Myocyte (in vitro differentiated cells): Measurements from ENCODE around the gene LRP8. TPM values are rescaled to one million over a fixed set of nuclear protein-coding genes. Genes with fewer than 3 reads are reported as not detected.
"Not testable (repeated sequence)": the region's sequence is repeated elsewhere in the genome, so short reads cannot be mapped to it uniquely, and the experiment has no call there.

Experiments used
- DNase-seq: peaks from one replicate; pipeline ENCODE4 v3.0.0-alpha.2; 2012; ENCODE audit warnings: low read depth
- total RNA-seq: library from RNA; depleted of rRNA; stranded (reverse); fragments of >200 nt; gene quantifications from 2 replicates; pipeline ENCODE4 v1.2.3, GENCODE V29; 2014

The LRP8 gene
- total RNA-seq, 1 donor from 2014 or later = 38.0 TPM

DNA sequence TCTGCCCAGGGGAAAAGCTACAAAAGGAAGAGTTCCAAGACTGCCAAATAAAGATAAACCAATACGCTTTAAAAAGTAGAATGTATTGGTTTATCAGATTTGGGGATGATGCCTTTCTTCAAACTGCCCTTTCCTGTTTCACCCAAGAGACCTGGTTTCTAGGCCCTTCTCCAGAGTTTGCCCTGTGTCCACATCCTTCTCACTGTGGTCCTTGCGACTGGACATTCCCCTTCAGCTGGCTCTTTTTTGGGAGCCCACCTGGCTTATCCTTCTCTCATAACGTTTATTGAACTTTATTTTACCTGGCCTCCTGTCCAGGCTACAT is 106.9 kb downstream of the LRP8 start:
- no peak for DNase-seq

DNA sequence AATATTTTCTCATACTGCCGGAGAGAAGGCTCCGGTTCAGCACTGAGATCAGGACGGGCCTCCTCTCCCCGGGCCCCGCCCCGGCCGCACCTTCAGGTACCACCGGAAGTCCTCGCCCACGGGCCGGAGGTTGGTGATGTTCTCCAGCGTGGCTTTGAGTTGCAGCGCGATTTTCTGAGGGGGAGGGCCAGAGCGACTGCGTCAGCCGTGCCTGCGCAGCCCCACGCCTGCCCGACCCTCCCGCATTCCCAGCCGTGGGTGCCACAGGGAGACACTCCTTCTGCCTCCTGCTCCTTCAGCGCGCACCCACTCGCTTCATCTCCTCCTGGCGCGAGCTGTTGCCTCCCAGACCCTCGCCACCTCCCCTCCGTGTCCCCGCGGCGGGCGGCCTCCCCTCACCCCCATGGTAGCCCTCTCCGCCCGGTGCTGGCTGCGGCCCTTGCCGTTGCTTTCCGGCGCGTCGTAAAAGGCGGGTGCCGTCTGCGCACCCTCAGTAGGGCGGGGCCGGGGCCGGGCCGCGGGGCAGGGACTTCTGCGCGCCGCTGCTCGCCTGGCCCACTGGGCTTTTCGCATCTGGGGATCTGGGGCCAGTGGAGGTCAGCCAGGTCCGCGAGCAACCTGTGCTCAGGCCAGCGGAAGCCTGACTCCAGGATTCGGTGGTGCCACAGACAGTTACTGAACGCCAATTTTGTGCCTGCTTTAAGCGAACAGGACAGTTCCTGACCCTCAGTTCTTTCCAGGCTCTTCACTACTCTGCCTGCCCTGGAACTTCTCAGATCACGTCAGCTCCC is 107.5 kb downstream of the LRP8 start, which contains the start of gene CZIB:
Gene CZIB, minus strand, starts transcription at position 464 of the 791 bp plus-strand sequence. Its CDS starts 59 bp downstream, at position 405.
- DNase-seq = peak; percentile 93

DNA sequence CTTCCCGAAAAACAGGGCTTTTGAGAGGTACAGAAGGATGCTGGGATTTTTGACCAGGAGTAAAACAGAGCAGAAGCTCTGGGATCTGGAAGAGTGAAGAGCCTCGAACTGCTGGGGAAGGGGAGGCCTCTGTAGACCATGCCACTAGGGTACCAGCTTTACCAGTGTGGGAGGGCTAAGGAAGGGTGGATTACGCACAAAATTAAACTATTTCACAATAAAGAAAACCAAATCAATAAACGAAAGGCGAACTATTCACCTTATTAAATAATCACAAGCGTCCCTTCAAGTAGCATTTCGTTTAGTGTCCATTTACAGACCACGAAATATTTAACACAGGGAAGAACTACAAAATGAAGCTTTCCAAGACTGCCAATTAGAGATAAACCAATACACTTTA is 108.2 kb downstream of the LRP8 start:
- no peak for DNase-seq

DNA sequence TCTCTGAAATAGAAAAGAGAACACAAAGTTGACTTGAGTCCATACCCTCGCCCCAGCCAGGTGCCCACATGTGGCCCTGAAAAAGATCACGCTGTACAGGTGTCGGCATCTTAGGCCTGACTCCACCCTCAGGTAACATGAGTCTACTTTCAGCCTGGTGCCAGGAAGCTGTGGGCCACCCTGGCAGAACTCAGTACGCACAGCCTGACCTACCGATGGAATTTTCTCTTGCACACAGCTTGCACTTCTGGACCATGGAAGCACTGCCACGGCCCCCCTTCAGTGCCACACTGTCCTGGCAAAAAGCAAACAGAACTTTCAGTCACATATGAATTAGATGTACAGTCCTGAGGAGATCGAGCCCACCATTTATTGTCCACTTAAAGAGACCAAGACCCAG is 109.7 kb downstream of the LRP8 start:
- DNase-seq = no peak

DNA sequence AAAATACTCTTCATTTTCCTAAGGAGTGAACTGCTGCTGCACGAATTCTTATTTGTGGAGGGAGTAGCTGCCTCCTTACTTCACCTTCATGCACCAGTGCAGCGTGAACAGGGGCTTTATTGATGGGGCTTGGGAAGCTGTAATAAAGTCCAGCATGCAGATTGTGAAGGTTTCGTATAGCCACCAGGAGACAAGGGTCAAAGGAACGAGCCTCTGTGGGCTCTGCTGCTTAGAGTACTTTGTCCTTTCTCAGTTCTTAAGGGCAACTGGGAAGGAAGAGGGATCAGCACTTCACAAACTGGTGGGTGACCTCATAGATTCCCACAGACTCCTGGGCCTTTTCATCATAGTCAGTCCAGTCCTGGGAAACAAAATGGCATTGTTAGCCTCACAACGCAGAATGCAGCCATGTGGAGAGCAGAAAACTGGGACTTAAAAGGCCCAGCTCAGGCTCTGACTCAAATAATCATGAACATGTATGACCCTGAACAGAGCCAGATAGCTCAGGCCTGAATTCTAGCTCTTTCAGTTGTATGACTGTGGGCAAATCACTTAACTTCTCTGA is 113.4 kb downstream of the LRP8 start:
- DNase-seq = no peak

DNA sequence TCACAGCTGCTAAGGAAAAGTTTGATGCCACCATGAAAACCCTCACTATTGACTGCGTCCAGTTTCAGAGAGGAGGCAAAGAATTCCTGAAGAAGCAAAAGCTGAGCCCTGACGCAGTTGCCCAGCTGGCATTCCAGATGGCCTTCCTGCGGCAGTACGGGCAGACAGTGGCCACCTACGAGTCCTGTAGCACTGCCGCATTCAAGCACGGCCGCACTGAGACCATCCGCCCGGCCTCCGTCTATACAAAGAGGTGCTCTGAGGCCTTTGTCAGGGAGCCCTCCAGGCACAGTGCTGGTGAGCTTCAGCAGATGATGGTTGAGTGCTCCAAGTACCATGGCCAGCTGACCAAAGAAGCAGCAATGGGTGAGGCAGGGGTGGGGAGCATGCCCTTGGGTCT is 116.9 kb downstream of the LRP8 start:
- DNase-seq = no peak

DNA sequence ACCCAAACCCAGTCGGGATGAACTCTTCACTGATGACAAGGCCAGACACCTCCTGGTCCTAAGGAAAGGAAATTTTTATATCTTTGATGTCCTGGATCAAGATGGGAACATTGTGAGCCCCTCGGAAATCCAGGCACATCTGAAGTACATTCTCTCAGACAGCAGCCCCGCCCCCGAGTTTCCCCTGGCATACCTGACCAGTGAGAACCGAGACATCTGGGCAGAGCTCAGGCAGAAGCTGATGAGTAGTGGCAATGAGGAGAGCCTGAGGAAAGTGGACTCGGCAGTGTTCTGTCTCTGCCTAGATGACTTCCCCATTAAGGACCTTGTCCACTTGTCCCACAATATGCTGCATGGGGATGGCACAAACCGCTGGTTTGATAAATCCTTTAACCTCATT is 117.5 kb downstream of the LRP8 start:
- DNase-seq = no peak

DNA sequence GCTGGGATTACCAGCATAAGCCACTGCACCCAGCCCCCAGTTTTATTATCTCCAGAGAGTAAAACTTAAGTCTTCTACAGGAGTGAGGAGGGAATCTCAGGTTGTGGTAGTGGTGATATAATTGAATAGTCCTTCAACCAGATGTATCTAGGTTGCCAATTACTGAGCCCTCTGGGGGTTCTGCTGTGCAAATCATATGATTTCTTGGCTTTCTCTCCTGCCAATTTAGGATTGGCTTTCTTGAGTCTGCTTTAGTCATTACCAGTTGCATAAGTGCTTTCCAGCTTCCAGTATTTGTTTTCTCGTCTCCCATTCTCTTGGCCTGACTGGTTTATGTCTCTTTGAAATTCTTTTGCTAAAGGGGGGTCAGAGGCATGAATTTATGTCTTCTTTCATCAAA is 120.1 kb downstream of the LRP8 start:
- DNase-seq = no peak

DNA sequence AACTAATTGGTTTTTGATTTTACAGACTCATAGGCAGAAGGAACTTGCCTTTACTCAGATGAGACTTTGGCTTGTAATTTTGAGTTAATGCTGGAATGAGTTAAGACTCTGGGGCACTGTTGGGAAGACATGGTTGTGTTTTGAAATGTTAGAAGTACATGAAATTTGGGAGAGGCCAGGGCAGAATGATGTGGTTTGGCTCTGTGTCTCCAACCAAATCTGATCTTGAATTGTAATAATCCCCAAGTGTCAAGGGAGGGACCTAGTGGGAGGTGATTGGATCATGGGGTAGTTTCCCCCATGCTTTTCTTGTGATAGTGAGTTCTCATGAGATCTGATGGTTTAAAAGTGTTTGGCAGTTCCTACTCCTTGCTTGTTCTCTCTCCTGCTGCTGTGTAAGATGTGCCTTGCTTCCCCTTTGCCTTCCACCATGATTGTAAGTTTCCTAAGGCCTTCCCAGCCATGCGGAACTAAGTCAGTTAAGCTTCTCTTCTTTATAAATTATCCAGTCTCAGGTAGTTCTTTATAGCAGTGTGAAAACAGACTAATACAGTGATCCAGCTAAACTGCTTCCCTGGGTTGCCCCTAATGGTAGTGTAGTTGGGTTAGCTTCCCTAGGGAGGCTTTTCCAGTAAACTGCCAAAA is 121.0 kb downstream of the LRP8 start:
- no peak for DNase-seq

DNA sequence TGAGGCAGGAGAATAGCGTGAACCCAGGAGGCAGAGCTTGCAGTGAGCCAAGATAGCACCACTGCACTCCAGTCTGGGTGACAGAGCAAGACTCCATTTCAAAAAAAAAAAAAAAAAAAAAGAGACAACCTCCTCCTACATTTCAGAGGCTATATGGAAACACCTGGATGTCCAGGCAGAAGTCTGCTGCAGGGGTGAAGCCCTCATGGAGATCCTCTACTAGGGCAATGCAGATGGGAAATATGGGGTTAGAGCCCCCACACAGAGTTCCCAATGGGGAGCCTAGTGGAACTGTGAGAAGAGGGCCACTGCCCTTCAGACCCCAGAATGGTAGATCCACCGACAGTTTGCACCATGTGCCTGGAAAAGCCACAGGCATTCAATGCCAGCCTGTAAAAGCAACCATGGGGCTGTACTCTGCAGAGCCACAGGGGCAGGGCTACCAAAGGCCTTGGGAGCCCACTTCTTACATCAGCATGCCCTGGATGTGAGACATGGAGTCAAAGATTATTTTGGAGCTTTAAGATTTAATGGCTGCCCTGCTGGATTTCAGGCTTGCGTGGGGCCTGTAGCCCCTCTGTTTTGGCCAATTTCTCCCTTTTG is 121.7 kb downstream of the LRP8 start:
- DNase-seq = not testable (repeated sequence)

DNA sequence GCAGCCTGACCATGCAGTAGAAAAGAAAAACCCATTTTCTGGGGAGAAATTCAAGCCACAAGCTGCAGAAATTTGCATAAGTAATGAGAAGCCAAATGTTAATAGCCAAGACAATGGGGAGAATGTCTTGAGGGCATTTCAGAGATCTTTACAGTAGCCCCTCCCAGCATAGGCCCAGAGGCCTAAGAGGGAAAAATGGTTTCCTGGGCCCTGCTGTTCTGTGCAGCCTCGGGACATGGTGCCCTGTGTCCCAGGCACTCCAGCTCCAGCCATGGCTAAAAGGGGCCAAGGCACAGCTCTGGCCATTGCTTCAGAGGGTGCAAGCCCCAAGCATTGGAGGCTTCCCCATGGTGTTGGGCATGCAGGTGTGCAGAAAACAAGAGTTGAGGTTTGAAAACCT is 122.4 kb downstream of the LRP8 start:
- DNase-seq = not testable (repeated sequence)

DNA sequence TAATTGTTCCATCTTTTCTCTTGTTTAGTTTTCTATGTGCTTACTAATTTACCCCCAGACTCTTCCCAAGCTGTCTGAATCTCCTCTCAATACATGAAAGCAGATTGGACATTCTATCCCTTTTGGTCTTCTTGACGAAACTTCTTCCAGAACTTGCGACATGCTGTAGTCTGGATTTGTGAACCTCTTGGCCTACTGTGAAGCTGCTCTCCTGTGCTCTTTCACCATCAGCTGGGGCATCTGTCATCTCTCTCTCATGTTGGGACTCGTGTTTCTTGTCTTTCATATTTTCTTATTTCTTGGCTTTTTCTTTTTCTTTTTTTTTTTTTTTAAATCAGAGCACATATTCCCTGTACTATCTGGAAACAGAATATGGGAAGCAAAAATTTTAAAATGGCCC is 124.4 kb downstream of the LRP8 start:
- DNase-seq = no peak

DNA sequence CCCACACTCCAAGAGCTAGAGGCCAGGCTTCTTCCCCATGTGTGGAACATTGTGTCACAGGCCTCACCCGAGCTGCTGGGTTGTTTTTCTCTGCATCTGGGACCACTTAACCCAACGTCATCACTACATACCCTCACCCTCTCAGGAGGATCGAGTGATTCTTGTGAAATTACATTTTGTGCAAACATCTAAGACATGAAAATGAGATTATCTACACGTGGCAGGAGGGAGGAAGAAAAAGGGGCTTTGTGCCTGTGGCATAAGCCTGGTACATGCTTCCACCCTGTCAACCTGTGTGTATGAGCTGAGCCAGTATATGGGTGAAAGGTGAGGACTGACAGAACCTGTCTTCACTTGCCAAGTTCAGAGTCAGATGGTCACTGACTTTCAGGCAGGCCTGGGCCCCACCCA is 129.6 kb downstream of the LRP8 start:
- no peak for DNase-seq

DNA sequence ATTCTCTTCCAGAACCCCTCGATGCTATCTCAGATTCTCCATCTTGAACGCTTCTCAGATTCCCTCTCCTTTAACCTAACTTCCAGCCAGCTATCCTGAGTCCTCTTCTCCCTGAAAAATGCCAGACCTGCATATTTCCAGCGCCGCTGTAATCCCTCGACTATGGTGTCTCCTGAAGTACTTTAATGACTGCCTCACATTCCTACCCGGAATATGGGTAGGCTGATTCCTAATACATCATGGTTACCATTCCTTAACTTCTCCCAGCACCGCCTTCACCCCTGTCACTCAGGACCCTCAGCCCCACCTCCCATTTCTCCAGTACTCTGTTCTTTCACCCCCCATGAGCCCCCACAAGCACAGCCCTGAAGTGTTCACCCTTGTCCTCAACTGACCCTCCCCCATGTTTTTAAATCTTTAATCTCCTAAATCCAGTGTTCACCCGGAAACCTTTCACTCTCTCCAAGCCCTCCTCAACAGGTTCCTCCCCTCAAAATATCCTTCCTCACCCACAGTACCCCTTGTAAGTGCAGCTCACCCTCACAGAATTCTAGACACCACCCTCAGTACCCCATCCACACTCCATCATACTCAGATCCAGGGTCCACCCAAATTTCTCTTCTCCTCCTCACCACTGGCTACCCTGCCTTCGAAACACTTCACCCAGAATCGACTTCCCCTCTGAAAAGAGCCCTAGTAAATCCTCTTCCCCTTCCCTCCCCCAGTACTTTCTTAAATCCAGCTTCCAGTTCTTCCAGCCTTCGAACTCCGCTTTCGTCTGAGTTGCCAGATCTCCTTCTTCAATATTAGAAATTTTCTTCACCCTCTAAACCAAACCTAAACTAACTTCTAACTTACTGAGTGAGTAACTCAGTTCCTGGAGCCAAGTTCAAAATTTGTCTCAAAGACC is 130.3 kb downstream of the LRP8 start:
- DNase-seq = peak; percentile 35

DNA sequence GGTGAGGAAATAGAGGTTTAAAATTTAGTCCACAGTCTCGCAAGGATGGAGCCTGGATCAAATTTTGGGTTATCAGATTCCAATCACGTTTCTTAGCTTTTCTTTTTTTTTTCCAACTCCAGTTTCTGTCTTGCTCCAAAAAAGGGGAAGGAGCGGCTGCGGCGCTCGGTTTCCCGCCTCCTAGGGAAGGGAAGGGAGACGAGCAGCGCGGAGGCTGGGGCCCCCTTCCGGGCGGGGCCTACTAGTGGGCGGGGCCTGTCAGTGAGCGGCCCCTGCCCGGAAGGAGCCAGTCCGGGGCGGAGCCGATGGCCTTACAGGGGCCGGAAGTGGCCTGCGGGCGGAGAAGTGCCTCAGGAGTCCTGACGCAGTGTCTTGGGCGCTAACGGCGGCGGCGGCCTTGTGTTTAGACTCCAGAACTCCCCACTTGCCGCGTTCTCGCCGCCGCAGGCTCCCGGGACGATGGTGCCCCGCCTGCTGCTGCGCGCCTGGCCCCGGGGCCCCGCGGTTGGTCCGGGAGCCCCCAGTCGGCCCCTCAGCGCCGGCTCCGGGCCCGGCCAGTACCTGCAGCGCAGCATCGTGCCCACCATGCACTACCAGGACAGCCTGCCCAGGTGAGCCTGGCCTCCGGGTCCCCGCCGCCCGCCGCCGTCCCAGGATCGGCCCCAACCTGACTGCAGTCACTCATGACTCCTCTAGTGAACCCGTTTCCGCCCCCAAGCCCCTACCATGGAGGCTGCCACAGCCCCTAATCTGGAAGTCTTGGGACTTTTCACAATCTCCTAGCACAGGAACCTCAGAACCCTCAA is 131.2 kb downstream of the LRP8 start, which contains the start of gene CPT2:
Gene CPT2, plus strand, starts transcription at position 340 of the 806 bp plus-strand sequence. Its CDS starts 120 bp downstream, at position 460.
- DNase-seq = peak; percentile 92

DNA sequence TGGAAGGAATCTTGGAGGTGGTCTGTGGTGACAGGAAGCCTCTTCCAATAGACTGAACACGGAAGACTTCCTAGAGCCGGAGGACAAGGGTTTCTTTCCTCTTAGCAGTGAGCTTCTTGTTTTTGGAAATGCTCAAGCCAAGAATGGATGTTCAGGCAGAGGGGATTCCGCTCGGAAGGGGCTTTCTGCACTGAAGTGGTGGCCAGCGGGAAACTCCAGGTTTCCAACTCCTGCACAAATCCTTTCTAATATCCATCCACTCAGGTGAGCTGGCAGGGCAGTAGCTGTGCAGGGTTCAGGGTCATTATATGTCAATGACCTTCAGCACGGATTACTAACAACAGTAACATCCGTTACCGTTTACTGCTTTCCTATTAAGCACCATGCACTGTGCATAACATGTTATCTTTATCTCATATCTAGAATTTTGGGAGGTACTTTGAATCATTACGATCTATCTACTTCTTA is 131.8 kb downstream of the LRP8 start:
- no peak for DNase-seq

DNA sequence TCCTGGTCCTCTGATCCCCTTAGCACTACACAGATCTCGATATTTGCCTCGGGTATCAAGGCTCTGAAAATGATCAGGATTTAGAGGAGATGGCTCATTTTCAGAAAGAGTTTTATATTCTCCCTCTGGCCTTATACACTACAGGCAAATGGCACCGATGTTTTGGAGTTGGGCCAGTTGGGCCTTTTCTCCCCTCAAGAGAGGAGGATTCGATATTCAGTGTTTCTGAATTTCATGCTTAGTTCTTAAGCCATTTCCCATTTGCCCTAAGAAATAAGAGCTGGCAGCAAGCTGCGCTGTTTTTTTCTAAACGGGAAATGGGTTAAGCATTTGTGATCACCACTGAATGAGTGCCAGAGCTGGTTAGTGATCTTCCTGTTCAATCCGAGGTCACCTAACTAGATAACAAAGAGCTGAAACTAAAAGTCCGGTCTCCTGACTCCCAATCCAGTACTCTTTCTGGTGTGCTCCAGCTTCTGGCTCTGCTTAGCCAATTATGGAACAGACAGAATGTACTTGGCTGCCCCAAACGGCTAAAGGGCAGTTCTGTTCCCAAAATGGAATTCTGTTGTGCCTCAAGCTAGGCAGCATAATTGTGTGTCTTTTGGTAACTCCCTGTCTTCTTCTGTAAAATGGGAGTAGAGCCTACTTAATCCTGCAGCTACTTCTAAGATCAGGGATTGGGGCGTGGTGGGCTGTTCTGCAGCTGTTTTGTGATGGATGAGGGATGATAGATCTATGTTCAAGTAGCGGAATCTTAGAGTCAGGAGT is 132.4 kb downstream of the LRP8 start:
- no peak for DNase-seq
